GM19099 (cell line): ENCODE results near the gene KRT73.

ENCODE experiments used
- POLR2A ChIP-seq: IDR thresholded peaks from 3 replicates; pipeline ENCODE4 v1.6.1; 2011; ENCODE audit warnings: low read depth; ENCODE audit not compliant: insufficient read length; ENCODE audit errors: extremely low read depth

The KRT73 gene

DNA sequence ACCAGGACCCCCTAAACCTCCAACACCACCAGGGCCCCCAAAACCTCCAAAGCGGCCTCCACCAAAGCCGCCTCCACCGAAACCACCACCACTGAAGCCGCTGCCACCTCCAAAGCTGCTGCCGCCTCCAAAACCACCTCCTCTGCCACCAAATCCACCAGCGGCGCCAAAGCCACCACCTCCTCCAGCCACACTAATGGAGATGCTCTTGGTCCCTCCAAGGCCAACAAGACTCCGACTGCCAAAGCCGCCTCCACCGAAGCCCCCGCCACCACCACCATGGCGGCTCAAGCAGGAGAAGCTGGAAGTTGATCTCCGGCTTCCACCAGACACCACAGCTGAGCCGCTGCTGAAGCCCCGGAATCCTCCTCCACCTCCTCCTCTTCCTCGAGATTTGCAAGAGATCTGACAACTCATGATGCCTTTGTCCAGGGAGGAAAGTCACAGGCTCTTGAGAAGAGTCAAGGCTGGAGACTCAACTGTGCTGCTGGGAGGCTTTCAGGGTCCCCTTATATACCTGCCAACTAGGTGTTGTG is 33.4 kb upstream of the KRT73 start, which contains the start of gene KRT2:
KRT2 (minus strand) TSS at position 486 of the 536 bp plus-strand sequence; CDS start at position 417, 69 bp downstream.
- no peak for TF ChIP-seq POLR2A

DNA sequence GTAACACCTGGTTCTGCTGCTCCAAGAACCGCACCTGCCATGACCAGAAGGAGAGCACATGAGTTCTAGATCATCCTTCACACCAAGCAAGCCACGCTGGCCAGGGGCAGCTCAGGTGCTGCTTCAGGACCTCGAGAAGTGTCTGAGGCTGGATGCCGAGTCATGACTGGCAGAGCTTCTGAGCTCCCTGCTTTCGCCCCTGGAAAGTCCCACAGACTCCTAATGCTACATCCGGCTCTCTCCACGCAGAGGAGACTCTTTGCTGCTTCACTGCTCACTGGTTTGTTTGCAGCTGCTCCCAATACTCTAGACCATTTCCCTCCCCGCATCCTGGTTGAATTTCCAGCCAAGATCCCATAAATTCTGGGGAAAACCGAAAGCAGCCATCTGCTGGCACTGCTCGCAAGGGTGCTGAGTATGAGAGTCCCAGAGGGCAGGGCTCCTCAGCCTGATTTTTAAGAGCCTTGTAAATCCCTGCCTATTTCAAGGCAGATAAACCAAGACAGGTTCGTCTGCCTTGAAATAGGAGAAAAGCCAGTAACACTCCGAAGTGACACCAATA is 32.2 kb upstream of the KRT73 start:
- no peak for TF ChIP-seq POLR2A

DNA sequence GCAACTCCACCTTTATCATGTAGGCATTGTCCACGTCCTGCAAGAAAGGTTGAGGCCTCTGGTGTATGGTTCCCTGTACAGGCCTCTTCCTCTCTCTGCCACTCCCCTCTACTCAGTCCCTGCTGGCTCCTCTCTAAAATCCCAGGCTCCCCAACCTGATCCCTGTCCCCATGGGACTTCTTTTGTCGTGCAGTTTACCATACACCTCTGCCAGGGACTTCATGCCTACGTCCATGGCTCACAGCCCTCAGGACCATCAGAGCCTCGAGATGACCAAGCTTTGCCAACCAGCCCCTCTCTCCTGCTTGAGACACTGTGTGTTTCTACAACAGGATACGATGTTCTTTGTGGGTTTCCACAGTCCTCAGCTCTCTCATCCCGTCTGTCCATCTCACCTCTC is 30.7 kb upstream of the KRT73 start:
- no peak for TF ChIP-seq POLR2A

DNA sequence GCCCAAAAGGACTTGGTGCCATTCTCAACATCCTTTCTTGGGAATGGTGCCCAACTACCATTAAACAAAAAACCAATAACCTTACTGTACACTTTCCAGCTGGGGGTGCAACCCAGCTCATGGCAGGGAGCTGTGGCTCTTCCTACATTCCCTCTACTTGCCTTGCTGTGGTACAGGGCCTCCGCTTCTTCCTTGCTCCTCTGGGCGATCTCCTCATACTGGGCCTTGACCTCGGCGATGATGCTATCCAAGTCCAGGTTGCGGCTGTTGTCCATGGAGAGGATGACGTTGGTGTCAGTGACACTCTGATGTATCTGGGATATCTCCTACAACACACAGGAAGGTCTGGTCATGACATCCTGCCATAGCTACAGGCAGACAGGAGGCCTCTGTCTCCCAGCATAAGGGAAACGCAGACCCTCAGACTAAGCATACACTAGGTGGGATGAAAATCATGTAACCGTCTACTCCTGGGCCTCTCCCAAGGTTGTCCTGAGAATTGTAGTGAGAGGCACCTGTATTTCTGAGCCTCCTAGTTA is 29.7 kb upstream of the KRT73 start:
- no peak for TF ChIP-seq POLR2A

DNA sequence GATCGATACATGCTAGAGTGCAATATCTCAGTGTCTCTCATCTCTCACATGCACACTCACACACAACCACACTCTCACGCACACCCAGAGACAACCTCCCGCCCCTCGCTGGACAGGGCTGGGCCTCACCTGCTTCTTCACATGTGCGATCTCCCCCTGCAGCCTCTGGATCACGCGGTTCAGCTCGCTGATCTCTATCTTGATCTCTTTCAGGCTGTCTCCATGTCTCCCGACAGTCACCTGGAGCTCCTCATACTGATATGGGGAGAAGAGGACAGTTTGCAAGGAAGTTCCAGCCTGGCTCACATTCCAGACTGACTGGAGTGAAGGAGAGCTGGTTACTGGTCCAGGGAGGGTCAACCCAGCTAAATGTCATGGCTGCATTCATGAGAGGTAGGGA is 29.2 kb upstream of the KRT73 start:
- no peak for TF ChIP-seq POLR2A

DNA sequence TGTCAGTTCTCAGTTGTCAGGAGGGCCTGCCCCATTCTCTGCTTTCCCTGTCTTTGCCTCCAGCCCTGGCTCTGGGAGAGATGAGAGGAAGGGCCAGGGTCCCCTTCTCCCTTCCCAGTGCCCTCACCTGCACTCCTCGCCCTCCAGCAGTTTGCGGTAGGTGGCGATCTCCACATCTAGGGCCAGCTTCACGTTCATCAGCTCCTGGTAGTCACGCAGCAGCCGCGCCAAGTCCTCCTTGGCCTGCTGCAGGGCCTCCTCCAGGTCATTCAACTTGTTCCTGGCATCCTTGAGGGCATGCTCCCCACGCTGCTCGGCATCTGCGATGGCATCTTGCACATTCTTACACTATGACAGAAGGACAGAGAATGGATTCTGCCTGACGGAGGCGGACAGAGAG is 28.3 kb upstream of the KRT73 start:
- no peak for TF ChIP-seq POLR2A

DNA sequence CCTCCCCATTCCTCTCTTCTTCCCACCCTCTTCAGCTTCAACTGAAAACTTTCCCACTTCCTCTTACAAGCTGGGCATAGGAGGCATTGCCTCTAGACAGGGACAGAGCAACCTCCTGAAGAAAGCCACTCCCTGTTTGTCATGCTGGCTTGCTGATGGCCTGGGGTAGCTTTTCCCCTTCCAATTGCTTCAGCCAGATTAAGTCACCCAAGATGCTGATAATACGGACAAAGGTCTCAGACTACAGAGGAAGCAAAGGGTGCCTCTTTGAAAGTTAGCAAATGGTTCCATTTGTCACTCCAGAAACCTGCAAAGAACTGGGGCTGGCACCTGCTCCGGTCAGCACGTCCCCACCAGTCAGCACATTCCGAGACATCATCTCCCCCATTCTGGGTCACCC is 27.6 kb upstream of the KRT73 start:
- no peak for TF ChIP-seq POLR2A

DNA sequence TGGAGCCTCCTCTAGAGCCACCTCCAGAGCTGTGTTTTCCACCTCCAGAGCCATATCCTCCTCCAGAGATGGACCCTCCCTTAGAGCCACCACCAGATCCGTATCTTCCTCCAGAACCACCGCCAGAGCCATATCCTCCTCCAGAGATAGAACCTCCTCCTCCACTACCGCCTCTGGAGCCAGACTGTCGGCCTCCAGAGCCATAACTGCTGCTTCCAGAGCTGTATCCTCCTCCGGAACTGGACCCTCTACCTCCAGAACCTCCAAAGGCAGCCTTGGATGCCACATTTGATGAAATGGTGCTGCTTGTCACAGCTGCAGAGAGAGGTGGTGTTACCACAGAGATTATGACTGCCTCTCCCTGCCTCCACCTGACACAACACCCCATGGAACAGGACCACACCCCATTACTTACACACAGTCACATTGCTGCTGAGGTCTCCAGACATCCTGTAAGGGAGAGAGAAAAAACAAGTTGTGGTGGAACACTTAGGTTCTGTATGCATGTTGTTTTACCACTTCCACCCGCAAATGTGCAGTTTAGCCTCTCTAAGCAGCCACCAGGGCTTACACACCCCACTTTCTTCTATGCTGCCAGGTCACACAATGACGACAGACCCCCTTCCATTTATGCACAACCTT is 26.9 kb upstream of the KRT73 start:
- TF ChIP-seq POLR2A: no peak

DNA sequence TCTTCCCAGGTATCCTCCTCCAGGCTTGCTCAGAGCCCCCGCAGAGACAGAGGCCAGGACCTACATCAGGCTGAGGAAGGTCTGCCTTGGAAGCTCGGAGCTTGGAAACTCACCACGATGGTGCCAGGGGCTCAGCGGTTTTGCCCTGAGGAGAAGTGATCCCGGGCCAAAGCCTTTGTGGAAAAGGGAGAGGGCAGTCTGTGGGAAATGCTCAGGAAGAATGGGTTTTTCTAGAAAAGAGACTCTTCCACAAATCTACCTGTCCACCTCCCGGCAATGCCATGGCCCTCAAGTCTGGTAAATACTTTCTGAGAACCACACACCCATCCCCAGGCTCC is 25.7 kb upstream of the KRT73 start:
- TF ChIP-seq POLR2A: no peak

DNA sequence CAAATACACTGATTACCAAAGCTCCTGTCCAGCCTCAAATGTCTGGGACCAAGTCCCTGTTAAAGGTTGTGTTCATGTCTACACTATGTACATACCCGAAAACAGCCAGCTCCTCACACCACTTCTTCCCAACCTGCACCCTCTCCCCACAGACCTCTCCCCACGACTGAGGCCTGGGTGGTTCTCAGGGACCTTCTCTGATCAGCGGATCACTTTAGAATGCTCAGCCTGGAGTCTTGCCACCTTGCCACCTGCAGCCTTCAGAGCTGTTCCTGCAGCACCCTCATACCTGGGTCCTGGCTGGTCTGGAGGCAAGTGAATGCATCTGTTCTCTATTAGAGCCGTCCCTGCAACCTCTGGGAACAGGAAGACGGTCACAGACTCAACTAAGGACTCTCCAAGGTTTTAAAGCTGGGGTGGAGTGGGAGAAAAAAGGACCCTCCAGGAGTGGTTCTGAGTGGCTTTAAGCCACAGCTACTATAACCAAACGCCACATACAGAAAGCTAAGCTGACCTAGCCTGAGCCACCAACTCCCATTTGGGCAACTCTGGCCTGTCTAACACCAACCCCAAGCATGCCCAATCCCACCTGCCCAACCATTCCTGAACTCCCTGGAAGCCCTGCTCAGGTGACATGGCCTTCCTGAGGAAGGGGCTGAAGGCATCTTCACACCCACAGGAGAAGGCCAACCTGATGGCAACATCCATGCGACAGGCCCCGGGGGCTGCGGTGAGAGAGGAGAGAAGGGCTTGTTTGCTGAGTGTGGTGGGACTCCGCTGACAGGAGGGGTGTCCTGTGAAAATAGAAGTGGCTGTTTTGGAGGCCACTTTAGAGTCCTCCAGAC is 25.1 kb upstream of the KRT73 start:
- TF ChIP-seq POLR2A: no peak

DNA sequence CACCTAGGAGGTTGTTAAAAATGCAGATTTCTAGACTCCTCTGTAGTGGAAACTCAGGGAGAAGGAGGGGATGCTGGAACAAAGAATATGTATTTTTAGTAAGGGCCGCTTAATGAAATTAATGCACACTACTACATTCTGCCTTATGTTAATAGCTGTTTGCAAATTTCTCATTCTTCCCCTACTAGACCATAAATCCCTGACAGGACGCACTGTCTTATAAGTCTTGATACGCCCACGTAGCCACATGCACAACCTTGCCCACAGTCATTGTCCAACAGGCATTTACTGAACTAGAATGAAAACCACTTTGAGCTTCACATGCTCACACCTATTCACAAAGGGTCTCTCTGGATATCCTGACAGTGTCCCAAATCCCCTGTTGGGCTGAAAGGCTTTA is 23.1 kb upstream of the KRT73 start:
- TF ChIP-seq POLR2A: no peak

DNA sequence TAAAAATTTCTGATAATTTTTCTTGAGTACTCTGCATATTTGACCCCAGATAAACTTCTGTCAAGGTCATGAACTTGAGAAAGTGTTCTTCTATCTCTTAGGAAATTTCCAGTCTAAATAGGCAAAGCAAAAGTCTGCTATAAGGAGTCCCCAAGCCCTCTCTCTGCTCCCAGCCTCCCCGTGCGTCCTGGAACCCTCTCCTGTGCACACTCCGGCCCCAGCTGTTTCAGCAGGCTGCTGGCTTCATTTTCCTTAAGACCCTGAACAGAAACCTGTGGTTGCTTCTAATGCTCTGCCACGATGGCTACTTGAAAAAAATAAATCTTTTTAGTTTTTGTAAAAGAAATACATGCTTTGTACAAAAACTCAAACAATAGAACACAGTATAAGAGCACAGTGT is 18.9 kb upstream of the KRT73 start:
- no peak for TF ChIP-seq POLR2A

DNA sequence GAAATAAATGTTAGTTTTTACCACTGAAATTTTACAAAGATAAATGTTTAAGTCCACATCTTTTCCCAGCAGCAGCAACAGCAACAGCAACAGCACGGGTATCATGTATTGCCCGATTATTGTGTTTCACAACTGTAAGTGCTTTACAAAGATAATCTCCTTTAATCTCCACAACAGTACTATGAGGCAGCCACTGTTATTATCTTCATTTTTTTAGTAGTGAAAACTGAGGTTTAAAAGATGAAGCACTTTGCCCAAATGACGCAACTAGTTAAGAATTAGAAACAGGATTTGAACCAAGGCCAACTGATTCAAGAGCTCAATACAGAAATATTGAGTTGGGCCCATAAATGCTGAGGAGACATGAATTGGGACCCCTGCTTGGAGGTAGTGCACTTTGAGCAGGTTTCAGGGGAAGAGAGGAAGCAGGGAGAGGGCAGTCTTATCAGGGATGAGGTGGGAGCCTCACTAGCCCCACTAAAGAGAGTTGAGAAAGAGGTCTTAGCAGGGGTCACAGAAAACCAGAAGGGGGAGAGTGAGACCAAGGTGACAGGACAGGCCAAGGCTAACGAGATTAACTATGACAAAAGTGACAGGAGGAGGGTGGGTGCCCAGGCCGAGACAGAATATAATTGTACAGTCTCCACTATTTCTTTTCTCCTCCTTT is 18.4 kb upstream of the KRT73 start:
- no peak for TF ChIP-seq POLR2A

DNA sequence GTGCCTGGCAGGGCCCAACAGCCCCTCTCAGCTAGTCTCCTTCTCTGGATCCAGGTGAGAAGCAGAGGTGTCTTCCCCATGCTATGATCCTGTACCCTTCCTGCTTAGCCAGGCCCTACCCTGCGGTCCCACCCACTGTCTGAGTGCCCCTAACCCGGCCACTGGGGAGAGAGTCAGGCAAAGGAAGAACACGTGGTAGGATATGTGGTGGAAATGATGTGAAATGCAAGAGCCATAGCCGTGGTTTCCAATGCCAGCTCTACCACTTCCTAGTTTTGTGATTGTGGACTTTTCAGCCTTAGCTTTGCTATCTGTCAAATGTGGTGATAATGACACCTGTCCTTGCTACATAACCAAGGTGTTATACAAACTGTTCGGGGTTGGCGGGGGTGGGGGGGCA is 17.8 kb upstream of the KRT73 start:
- no peak for TF ChIP-seq POLR2A
